DLD1 (cell line): ENCODE results near the gene KBTBD4.

Source experiments
- in situ Hi-C: cut with HindIII; loops from 2 replicates; pipeline ENCODE4 v1.10.0; 2017; ENCODE audit warnings: low sequenced_read_pairs

The KBTBD4 gene

DNA sequence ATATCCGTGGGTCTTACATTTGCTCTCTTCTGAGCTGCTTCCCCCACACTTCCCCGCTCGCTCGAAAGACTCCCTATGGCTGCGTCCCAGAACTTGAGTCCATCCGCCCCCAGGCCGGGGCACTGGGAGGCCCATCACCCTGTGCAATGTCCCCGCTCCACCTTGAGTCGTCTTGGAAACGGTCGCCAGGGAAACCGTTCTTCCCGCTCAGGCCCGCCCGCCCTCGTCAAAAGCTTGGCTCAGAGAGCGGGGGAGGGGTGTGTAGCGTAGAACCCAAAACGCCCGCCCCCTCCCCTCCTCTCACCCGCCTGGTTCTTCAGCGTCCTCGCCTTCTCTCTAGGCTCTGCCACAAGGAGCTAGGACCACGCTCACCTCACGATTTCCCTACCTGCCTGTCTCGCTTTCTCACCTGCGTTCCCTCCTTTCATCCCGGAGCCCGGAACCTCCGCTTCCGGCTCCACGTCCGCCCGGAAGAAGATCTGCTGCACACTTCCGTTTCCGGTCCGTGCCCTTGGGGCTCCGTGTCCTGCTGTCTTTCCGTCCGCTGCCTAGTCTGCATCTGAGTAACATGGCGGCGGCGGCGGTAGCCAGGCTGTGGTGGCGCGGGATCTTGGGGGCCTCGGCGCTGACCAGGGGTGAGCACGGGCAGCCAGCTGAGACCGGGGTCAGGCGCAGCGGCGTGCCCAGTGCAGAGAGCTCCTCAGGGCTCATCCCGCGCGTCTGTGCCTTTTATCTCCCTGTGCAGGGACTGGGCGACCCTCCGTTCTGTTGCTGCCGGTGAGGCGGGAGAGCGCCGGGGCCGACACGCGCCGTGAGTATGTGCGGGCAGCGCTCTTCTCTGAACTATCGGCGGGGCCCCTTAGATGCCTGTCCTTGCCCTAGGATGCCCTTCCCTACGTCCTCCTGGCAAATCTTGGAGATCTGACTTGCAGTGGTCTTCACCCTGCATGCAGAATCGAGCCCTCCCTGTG is at the start of gene KBTBD4, which contains the start of gene NDUFS3:
TSS of gene KBTBD4 (minus strand) at position 447 of the 971 bp plus-strand sequence. CDS start at position 428, 19 bp downstream.
TSS of gene NDUFS3 (plus strand) at position 551 of the 971 bp plus-strand sequence. CDS start at position 569, 18 bp downstream.
- in situ Hi-C loops, result no loop called here

DNA sequence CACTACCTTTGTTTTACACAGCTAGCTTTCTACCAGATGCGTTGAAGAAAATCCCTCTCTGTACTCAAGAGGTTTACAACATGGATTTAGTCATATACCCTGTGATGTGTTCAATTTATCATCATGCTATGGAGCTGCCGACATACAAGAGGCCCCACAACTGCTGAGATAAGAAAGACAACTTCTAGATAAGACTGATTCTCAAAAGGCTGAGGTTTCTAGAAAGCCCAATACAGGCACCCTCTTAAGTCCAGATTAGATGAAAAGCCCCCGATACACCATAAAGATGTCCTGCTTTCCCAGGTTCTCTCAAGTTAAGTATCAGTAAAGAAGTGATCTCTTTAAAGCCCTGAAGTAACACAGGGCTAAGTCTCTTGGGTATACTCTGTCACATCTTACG is 49.3 kb upstream of the KBTBD4 start:
- in situ Hi-C loops, result no loop called here

DNA sequence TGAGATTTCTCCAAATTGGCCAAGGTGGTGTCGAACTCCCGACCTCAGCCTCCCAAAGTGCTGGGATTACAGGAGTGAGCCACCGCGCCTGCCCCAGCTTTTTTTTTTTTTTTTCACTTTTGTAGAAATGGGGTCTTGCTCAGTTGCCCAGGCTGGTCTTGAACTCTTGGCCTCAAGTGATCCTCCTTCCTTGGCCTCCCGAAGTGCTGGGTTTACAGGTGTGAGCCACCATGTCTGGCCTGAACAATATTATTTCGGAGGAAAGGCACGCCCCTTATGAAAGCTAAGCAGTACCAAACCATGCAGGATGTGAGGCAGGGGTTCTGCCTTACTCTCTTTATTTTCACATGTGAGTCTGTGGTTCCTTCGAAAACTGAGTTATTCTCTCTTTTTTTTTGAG is 47.5 kb upstream of the KBTBD4 start:
- in situ Hi-C loops, result no loop called here

DNA sequence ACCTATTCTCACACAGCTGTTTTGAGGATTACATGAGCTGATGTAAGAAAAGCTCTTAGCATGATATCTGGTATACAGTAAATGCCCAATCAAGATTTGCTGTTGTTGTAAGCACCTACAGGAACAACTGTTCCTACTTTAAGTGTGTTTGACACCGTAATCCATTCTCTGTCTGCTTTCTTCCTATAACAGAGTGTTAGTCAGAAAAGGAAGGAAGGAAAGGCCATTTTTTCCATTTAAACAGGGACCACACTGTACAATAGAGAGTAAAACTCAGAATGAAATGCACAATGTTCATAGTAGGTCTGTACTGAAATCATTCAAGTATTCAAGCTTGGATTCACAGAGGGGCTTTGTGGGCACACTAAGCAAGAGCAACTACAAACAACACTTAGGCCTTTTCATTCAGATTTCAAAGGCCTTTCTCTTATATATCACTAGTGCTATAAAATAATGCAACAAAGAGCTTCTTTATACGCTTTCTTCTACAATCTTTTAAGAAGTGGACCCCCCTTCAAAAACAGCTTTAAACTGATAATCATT is 42.1 kb upstream of the KBTBD4 start:
- in situ Hi-C loops, result no loop called here

DNA sequence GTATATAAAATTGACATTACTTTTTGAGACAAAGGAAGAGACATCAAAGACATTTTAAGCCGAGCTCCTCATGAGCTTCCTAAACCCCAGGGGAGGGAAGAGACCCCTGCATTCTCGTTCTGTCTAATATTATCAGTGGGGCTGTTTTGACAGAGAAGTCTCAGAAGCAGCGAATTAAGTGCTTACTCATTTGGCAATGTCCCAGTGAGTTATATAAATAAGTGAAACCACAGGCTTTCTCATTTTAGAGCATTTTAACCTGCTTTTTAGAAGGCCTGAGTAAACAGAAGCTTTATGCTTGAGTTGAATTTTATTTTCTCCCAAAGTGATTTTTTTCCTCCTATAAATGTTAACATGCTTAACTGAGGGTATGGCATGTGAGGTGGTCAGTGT is 38.6 kb upstream of the KBTBD4 start:
- in situ Hi-C loops, result no loop called here

DNA sequence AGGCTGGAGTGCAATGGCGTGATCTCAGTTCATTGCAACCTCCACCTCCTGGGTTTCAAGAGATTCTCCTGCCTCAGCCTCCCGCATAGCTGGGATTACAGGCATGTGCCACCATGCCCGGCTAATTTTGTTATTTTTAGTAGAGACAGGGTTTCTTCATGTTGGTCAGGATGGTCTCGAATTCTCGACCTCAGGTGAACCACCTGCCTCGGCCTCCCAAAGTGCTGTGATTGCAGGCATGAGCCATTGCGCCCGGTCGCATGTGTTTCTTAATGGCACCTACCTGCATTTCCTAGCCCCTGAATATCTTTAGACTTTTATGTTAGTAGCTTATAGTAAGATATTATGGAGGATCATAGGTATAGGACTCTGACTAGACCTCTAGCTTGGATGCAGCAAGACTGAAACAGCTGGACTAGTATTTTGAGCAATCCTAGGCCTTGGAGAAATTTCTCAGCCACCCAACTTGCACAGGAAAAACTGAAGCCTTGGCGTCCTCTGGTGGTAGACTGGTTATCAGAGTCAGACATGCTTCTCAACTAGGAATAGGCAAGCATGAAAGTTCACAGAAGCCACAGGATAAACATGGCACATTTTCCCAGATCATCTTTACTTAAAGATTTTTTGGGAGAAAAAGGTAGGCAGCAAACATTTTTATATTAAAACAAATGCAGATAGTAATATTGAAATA is 38.1 kb upstream of the KBTBD4 start:
- in situ Hi-C loops, result no loop called here

DNA sequence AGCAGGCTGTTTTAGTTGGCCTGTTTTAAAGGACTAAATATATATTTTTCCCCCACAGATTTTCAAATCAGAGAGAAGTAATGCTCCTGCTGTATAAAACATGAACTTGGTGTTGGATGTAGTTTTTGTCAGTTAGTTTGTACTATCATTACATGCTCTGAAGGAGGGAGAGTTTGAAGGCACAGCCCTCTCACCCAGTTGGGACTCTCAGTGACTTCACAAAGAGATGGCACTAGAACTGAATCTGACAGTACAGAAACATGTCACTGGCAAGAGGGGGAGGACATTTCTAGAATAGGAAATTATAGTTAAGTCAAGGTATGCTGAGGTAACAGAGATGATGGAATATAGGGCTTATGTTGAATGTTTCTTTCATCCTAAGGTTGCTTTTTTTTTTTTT is 36.5 kb upstream of the KBTBD4 start:
- in situ Hi-C loops, result no loop called here

DNA sequence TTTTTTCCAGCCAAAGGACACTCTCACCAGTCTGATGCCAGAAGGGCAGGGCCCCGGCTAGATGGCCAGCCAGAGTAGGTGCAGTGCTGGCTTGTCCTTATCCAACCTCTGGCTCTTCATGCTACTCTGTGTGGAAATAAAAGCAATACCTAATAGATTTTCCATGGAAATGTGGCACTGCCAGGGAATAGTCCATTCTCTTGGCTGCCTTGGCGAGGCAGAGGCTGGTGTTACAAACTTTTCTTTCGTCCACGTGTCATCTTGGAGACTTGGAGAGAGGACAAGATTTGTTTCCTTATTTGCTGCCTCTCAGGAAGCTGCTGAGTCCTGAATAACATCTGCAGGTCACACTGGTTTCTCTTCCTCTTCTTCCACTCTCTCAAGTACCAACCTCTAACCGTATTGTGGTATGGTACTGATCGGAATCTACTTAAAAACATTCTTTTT is 32.6 kb upstream of the KBTBD4 start:
- in situ Hi-C loops, result no loop called here

DNA sequence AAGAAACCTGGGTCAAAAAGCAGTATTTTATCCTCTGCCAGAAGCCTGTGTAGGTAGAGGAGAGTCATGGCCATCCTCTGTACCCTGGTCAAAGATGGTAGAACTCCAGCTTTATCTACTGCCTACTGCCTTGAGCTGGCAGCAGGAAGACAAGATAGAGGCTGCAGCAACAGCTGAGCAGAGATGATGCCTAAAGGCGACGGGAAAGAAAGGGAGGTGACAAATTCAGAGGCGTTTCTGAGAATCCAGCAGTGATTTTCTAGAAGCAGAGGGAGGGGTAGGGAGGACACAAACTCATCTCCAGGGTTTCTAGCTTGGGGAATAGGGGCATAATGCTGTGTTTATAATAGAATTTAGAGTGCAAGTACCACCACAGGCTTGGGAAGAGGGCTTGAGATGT is 30.9 kb upstream of the KBTBD4 start:
- in situ Hi-C loops, result no loop called here

DNA sequence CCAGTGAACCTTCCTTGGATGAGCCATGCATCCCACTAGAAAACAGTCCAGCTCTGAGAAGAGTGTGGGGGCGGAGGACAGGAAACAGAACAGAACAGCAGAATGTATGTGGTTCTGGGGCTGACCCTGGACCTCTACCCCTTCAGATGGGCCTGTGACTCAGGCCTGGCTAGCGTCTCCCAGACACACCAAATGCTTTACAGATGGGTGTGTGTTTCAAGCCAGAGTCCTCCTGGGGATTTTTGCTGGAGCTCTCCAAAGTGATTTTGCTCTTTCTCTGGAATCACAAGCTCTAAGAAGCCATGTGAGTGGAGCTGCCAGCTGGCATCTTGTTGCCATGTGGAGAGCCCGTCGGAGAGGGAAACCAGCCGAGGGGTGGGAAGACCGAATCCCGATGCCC is 28.6 kb upstream of the KBTBD4 start:
- in situ Hi-C loops, result no loop called here

DNA sequence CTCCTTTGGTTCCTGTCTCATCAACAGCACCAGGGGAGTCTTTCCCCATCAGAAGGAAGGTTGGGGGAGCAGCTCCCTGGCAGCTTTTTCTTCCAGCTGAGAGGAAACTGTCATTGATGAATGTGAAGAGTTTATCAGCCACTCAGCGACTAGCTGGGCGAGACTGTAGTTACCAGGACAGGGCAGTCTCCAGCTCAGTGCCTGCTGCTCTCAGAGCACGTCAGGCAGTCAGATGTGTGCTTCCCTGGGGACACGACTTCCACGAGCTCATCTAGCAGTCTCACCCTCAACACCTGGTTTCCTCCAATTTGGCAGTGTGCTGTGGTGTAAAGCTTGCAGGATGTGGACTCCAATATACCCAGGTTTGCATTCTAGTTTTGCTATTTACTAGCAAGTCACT is 28.0 kb upstream of the KBTBD4 start:
- in situ Hi-C loops, result no loop called here

DNA sequence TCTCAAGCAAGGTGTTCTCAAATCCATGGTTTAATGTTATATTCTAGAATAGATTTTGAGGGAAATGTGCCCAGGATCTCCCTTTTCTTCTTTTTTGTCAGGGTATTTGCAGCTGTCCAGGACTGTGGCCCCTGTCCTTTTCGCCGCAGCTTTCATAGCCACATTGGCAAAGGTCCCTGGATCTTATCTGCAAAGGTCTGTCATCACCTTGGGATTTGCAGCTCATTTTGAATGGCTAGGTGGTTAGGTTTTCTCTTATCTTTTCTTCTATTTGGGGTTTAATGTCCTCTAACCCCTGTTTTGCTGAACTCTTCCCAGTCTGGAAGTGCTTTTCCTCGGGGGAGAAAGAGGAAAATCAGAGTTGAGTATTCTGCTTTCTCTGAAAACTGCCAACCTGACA is 27.2 kb upstream of the KBTBD4 start:
- in situ Hi-C loops, result no loop called here

DNA sequence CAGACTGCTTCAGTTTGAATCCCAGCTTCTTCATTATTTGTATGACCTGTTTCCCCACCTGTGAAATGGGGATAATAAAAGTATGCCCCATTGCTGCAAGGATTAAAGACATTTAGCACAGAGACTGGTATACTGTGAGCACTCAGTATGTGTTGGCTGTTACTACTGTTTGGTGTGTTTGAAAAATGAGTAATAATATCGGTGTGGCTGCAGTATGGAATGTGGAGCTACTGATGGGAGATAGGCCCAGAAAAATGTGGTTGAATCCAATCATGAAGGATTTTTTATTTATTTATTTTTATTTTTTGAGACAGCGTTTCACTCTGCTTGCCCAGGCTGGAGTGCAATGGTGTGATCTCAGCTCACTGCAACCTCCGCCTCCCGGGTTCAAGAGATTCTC is 24.5 kb upstream of the KBTBD4 start:
- in situ Hi-C loops, result no loop called here

DNA sequence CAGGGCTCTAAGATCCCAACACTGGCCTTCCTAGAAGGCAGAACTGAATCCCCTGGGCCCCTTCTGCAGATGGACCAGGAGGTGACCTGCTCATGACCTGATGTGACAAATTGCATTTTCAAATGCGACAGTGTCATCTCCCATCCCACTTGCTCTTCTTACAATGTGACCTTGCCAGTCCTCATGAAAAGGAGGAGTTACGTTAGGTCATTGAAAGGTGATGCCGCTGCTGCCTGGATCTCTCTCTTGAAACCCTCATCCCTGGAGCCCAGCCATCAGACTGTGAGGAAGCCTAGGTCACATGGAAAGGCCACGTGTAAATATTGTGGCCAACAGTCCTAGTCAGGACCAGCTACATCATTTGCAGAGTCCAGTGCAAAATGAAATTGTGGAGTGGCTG is 21.1 kb upstream of the KBTBD4 start:
- in situ Hi-C loops, result no loop called here

DNA sequence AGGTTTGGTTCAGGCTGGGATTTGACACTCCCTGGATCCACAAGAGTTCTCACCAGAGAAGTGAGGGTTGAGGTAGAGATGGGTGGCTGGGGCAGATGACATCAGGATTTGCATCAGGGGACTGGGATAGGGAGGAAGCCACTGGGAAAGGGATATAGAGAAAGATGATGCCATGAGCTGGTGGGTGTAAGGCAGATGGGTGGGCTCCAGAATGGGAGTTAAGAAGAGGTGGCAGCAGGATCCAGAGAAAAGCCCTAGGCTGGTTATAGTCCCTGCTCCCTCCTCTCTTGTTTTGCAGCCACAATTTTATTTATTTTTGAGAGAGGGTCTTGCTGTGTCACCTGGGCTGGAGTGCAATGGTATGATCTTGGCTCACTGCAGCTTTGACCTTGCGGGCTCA is 17.2 kb upstream of the KBTBD4 start:
- in situ Hi-C loops, result no loop called here

DNA sequence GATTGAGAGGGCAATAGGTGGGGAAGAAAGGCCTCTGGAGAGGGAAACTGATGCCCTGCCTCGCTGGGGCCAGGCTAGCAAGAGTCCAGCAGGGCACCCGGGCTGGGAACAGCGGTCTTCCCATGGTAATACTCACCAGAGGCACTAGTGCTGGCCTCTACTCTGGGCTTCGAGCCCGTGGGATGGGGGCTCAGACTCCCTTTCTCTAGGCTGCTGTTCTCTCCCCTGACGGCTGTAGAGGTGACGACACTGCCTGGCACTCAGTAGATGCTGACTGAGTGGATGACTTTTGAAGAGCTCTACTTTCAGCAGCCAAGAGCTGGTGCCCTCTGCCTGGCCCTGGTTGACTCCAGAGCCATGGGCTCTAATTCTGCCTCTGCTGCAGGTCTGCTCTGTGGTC is 16.3 kb upstream of the KBTBD4 start:
- in situ Hi-C loops, result no loop called here

DNA sequence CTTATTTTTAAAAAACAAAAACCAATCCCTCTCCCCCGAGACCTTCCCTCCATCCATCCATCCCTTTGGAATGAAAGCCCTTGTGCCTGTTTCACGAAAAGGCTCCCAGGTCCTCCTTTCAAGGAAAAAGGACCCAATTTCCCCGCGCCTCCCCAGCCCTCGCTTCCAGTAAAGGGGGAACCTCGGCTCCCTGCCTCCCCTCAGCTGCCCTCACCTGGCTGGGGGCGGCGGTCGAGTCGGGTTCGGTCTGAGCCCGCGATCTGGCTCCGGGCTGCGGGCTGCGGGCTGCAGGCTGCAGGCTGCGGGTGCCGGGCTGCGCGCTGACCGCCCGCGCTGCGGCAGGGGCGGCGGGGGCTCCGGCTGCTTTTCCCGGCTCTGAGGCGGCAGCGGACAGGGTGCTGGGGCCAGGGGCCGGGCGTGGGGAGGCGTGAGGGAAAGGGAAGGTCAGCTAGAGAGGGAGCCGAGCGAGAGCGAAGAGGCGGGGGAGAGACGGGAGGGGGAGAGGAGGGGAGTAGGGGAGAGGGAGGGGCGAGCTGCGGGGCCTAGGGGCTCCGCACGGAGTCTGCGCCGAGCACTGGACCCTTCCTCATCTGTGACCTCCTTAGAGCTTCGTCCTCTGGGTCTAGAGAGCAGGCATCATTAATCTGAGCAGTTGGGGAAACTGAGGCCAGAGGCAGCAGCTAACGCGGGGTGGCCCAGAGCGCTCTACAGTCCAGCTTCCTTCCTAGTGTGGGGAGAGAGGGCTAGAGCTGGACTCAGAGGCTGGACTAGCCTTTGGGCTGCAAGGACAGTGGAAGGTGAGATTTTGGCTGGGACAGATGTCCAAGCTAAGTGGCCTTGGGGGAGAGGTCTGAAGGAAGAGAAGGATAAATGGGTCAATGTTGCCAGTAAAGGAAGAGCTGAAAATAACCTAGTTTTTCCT is 15.4 kb upstream of the KBTBD4 start, which contains the start of gene C1QTNF4:
TSS of gene C1QTNF4 (minus strand) at position 478 of the 922 bp plus-strand sequence. CDS start 3,601 bp downstream, outside the sequence.
- in situ Hi-C loops, result no loop called here

DNA sequence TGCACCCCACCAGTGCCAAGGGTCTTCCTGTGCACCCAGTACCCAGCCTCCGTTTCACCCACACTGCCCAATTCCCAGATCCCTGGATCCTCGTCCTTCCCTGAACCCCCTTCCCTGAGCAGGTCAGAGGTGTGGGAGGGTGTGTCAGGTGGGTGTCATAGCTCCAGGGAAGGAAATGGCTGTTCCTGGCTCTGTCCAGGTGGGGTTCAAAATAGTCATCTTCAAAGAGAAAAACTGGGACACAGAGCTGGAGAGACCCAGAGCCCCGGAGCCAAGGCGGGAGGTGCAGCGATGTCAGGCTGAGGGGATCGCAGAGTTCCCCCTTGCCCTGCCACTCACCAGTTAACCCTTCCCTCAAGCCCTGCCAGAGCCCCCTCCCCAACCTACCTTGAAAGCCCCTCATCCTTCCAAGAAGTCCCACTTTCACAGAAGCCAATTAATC is 14.7 kb upstream of the KBTBD4 start:
- in situ Hi-C loops, result no loop called here

DNA sequence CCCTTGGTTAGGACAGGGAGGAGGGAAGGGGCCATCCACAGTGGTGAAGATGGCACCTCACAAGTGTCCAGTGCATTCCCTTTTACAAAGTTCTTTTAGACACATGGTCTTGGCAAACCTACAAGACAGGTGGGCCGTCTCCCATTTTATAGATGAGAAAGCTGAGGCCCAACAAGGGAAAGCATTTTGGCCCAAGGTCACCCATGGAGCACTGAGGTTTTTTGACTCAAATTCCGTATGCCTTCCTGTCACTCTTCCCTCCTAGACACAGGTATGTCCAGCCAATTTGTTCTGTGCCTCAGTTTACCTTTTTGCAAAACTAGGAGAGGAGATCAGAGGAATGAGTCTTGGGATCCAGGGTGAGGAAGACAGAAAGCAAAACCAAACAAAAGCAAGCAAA is 14.2 kb upstream of the KBTBD4 start:
- in situ Hi-C loops, result no loop called here

DNA sequence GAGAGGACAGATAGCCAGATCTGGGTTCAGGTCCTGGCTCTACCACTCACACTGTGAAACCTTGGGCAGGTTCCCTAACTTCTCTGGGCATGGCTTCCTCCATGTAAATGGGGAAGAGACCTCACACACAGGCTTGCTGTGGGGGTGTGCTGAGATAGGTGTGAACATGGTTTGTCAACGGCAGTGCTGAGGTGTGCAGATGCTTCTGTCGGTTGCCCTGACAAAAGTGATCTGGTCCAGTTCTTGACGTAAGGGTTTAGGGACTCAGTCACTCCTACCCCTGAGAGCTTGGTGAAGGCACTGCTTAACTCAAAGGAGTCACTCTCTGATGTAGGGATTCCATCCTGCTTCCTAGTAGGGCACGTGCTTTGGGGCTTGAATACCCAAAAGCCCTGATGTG is 13.5 kb upstream of the KBTBD4 start:
- in situ Hi-C loops, result no loop called here
